Measurements from ENCODE around the gene PIK3C2G. TPM values are rescaled to one million over a fixed set of nuclear protein-coding genes. Genes with fewer than 3 reads are reported as not detected.

PIK3C2G gene
- total RNA-seq, 2 experiments from 2014 or later, result not detected

GRCh38 chr12:18294889-18295288 is 33.6 kb downstream of the PIK3C2G start:
- no peak for DNase-seq
- Mint-ChIP-seq H3K4me3 (no peak overlapping the region), H3K9me3 (ENCODE audit: low read depth) (peaks cover 4% of the 10 kb centered on the region), H3K4me1 (no peaks in the 10 kb centered on the region), H3K27me3 (no peaks in the 10 kb centered on the region), H3K36me3 (no peaks in the 10 kb centered on the region), H3K27ac (no peak overlapping the region)
- ATAC-seq, result no peak
- CTCF ChIA-PET, result no interaction called here

- Mint-ChIP-seq H3K4me3 (no peak overlapping the region), H3K9me3 (ENCODE audit: low read depth) (peaks cover 4% of the 10 kb centered on the region), H3K36me3 (no peaks in the 10 kb centered on the region), H3K27me3 (no peaks in the 10 kb centered on the region), H3K4me1 (no peaks in the 10 kb centered on the region), H3K27ac (no peak overlapping the region)
- no peak for DNase-seq
- no peak for ATAC-seq
- CTCF ChIA-PET, result no interaction called here
Measured at GRCh38 chr12:18296201-18296908, 35.0 kb downstream of the PIK3C2G start.

GRCh38 chr12:18296909-18297280 is 35.6 kb downstream of the PIK3C2G start:
- no peaks in the 10 kb centered on the region for H3K27me3 Mint-ChIP-seq
- no peak for ATAC-seq
- CTCF ChIA-PET, result no interaction called here

GRCh38 chr12:18297902-18298301 is 36.6 kb downstream of the PIK3C2G start:
- CTCF ChIA-PET, result no interaction called here
- Mint-ChIP-seq H3K9me3 (ENCODE audit: low read depth) (peaks cover 6% of the 10 kb centered on the region), H3K4me3 (no peak overlapping the region), H3K27ac (no peak overlapping the region), H3K4me1 (no peaks in the 10 kb centered on the region), H3K36me3 (no peaks in the 10 kb centered on the region), H3K27me3 (no peaks in the 10 kb centered on the region)
- ATAC-seq (no peak), DNase-seq (no peak)

More at GRCh38 chr12:18296909-18297280, 35.6 kb downstream of the PIK3C2G start:
- Mint-ChIP-seq H3K4me1 (no peaks in the 10 kb centered on the region), H3K36me3 (no peaks in the 10 kb centered on the region), H3K4me3 (no peak overlapping the region), H3K9me3 (ENCODE audit: low read depth) (peaks cover 6% of the 10 kb centered on the region), H3K27ac (no peak overlapping the region)
- DNase-seq, result no peak

GRCh38 chr12:18302809-18303430 is 41.6 kb downstream of the PIK3C2G start:
- DNase-seq, result no peak
- Mint-ChIP-seq H3K27me3 (no peaks in the 10 kb centered on the region), H3K36me3 (no peaks in the 10 kb centered on the region), H3K9me3 (ENCODE audit: low read depth) (peaks cover 6% of the 10 kb centered on the region), H3K4me1 (no peaks in the 10 kb centered on the region), H3K27ac (no peak overlapping the region), H3K4me3 (no peak overlapping the region)
- CTCF ChIA-PET, result no interaction called here
- no peak for ATAC-seq

GRCh38 chr12:18304609-18305008 is 43.3 kb downstream of the PIK3C2G start:
- ATAC-seq (no peak), DNase-seq (no peak)
- Mint-ChIP-seq H3K36me3 (no peaks in the 10 kb centered on the region), H3K9me3 (ENCODE audit: low read depth) (peaks cover 2% of the 10 kb centered on the region), H3K4me3 (no peak overlapping the region), H3K27me3 (no peaks in the 10 kb centered on the region), H3K4me1 (no peaks in the 10 kb centered on the region), H3K27ac (no peak overlapping the region)
- CTCF ChIA-PET, result no interaction called here

GRCh38 chr12:18306311-18306710 is 45.0 kb downstream of the PIK3C2G start:
- ATAC-seq (no peak), DNase-seq (no peak)
- no peaks in the 10 kb centered on the region for H3K4me1 Mint-ChIP-seq
- no peaks in the 10 kb centered on the region for H3K36me3 Mint-ChIP-seq
- peaks cover 2% of the 10 kb centered on the region for H3K9me3 Mint-ChIP-seq (ENCODE audit: low read depth)
- CTCF ChIA-PET, result no interaction called here
- H3K27ac Mint-ChIP-seq, result no peak overlapping the region
- H3K27me3 Mint-ChIP-seq, result no peaks in the 10 kb centered on the region
- no peak overlapping the region for H3K4me3 Mint-ChIP-seq

GRCh38 chr12:18313306-18313705 is 52.0 kb downstream of the PIK3C2G start:
- ATAC-seq, result no peak
- no peaks in the 10 kb centered on the region for H3K9me3 Mint-ChIP-seq (ENCODE audit: low read depth)
- H3K27ac Mint-ChIP-seq, result no peak overlapping the region
- H3K4me1 Mint-ChIP-seq, result no peaks in the 10 kb centered on the region
- no peaks in the 10 kb centered on the region for H3K36me3 Mint-ChIP-seq
- no peak overlapping the region for H3K4me3 Mint-ChIP-seq
- no peak for DNase-seq
- H3K27me3 Mint-ChIP-seq, result no peaks in the 10 kb centered on the region
- CTCF ChIA-PET, result no interaction called here

- no peaks in the 10 kb centered on the region for H3K4me1 Mint-ChIP-seq
- ATAC-seq (no peak), DNase-seq (no peak)
- peaks cover under 1% of the 10 kb centered on the region for H3K9me3 Mint-ChIP-seq (ENCODE audit: low read depth)
- H3K27ac Mint-ChIP-seq, result no peak overlapping the region
- H3K36me3 Mint-ChIP-seq, result no peaks in the 10 kb centered on the region
- CTCF ChIA-PET, result interaction anchor here (1.9 kb wide), 1 partner anchor 95 kb away, joined by 4 read pairs; no protein-coding TSS in a partner anchor
- no peaks in the 10 kb centered on the region for H3K27me3 Mint-ChIP-seq
- H3K4me3 Mint-ChIP-seq, result no peak overlapping the region
Measured at GRCh38 chr12:18320036-18320617, 58.8 kb downstream of the PIK3C2G start.

- Mint-ChIP-seq H3K27ac (no peak overlapping the region), H3K4me1 (no peaks in the 10 kb centered on the region), H3K4me3 (no peak overlapping the region), H3K36me3 (no peaks in the 10 kb centered on the region), H3K9me3 (ENCODE audit: low read depth) (peaks cover 4% of the 10 kb centered on the region), H3K27me3 (no peaks in the 10 kb centered on the region)
- CTCF ChIA-PET, result interaction anchor here (1.9 kb wide), 1 partner anchor 96 kb away, joined by 4 read pairs; no protein-coding TSS in a partner anchor
- ATAC-seq (no peak), DNase-seq (no peak)
Measured at GRCh38 chr12:18320976-18321375, 59.7 kb downstream of the PIK3C2G start.

- CTCF ChIA-PET, result no interaction called here
- Mint-ChIP-seq H3K27ac (no peak overlapping the region), H3K4me3 (no peak overlapping the region), H3K4me1 (no peaks in the 10 kb centered on the region), H3K36me3 (no peaks in the 10 kb centered on the region), H3K9me3 (ENCODE audit: low read depth) (peaks cover 4% of the 10 kb centered on the region), H3K27me3 (no peaks in the 10 kb centered on the region)
- ATAC-seq (no peak), DNase-seq (no peak)
Measured at GRCh38 chr12:18323159-18323558, 61.8 kb downstream of the PIK3C2G start.

GRCh38 chr12:18327036-18327435 is 65.7 kb downstream of the PIK3C2G start:
- Mint-ChIP-seq H3K9me3 (ENCODE audit: low read depth) (peaks cover 4% of the 10 kb centered on the region), H3K27me3 (no peaks in the 10 kb centered on the region), H3K27ac (no peak overlapping the region), H3K4me1 (no peaks in the 10 kb centered on the region), H3K36me3 (no peaks in the 10 kb centered on the region), H3K4me3 (no peak overlapping the region)
- CTCF ChIA-PET, result no interaction called here
- no peak for ATAC-seq
- DNase-seq, result no peak

- no peak for DNase-seq
- no peak overlapping the region for H3K4me3 Mint-ChIP-seq
- no peaks in the 10 kb centered on the region for H3K4me1 Mint-ChIP-seq
- CTCF ChIA-PET, result no interaction called here
- H3K9me3 Mint-ChIP-seq (ENCODE audit: low read depth), result peaks cover 6% of the 10 kb centered on the region
- no peaks in the 10 kb centered on the region for H3K36me3 Mint-ChIP-seq
- H3K27ac Mint-ChIP-seq, result no peak overlapping the region
- ATAC-seq, result no peak
- no peaks in the 10 kb centered on the region for H3K27me3 Mint-ChIP-seq
Measured at GRCh38 chr12:18332173-18332572, 70.9 kb downstream of the PIK3C2G start.

- Mint-ChIP-seq H3K4me1 (no peaks in the 10 kb centered on the region), H3K27ac (no peak overlapping the region), H3K4me3 (no peak overlapping the region), H3K9me3 (ENCODE audit: low read depth) (peaks cover 5% of the 10 kb centered on the region), H3K36me3 (no peaks in the 10 kb centered on the region), H3K27me3 (no peaks in the 10 kb centered on the region)
- DNase-seq (no peak), ATAC-seq (no peak)
- CTCF ChIA-PET, result no interaction called here
Measured at GRCh38 chr12:18339633-18340032, 78.3 kb downstream of the PIK3C2G start.
